ENCODE data around the gene TNS4. TPM values are rescaled to one million over a fixed set of nuclear protein-coding genes. Genes with fewer than 3 reads are reported as not detected.

TNS4 gene
- total and polyA plus RNA-seq, 2 of the 4 experiments (the other 2 are of a cell fraction) = not detected

GRCh38 chr17:40466298-40466971 lies 35.0 kb downstream of the TNS4 start:
- H3K4me3 ChIP-seq (ENCODE audit: insufficient read depth, low read depth, low read length) = no peak overlapping the region
- H4K5ac ChIP-seq (ENCODE audit: low read depth, low read length) = no peak overlapping the region
- peak overlapping the region; percentile 18; the same call in 1 of the 2 replicates for H4K91ac ChIP-seq (ENCODE audit: insufficient read depth, low read depth, low read length)
- H2AFZ ChIP-seq (replicated peaks; ENCODE audit: low read length, poor library complexity) = no peak overlapping the region
- ChIA-PET POLR2A (ENCODE audit: unreplicated experiment) (interaction anchor here (0.8 kb wide), 1 partner anchor 67 kb away, joined by 5 read pairs; no protein-coding TSS in a partner anchor), CTCF (no interaction called here)
- H3K27me3 ChIP-seq (ENCODE audit: control insufficient read depth, insufficient read depth, low read length) = no peaks in the 10 kb centered on the region
- no peak overlapping the region for H2BK120ac ChIP-seq (ENCODE audit: low read depth, low read length)
- no peaks in the 10 kb centered on the region for H3K9me3 ChIP-seq (ENCODE audit: control insufficient read depth, insufficient read depth, low read length)
- H2BK20ac ChIP-seq (ENCODE audit: low read depth, low read length) = no peak overlapping the region
- no peak overlapping the region for H4K8ac ChIP-seq (ENCODE audit: low read depth in 2 of 2, low read length in 2 of 2)
- no peaks in the 10 kb centered on the region for H3K36me3 ChIP-seq (ENCODE audit: control insufficient read depth, insufficient read depth, low read length)
- H2BK15ac ChIP-seq (ENCODE audit: low read depth, low read length) = no peak overlapping the region
- in situ Hi-C loops (cut with MboI; ENCODE audit: low sequenced_read_pairs) (no loop called here), dilution Hi-C loops (cut with HindIII; ENCODE audit: low sequenced_read_pairs, unreplicated experiment) (no loop called here), intact Hi-C loops (cut with micrococcal nuclease) (no loop called here)
- no peak overlapping the region for H3K27ac ChIP-seq (ENCODE audit: insufficient read depth, low read length)
- H2BK5ac ChIP-seq (ENCODE audit: low read depth, low read length, poor library complexity, severe bottlenecking) = no peak overlapping the region
- peak overlapping the region; percentile 31 for H2AK5ac ChIP-seq (ENCODE audit: low read depth, low read length)
- ATAC-seq (ENCODE audit: low read depth) (no peak), DNase-seq (no peak)
- no peaks in the 10 kb centered on the region for H3K79me1 ChIP-seq (ENCODE audit: low read depth in 1 of 2, low read length in 2 of 2)
- peaks cover 15% of the 10 kb centered on the region; the same call in 1 of the 2 replicates for H3K9me1 ChIP-seq (ENCODE audit: insufficient read depth, low read length)
- H4K20me1 ChIP-seq (ENCODE audit: insufficient read depth, low read length) = peaks cover 2% of the 10 kb centered on the region; the same call in 1 of the 2 replicates
- no peak overlapping the region for H3K14ac ChIP-seq (replicated peaks; ENCODE audit: low read depth, low read length)
- no TSS peak for BruUV-seq (replicated peaks)
- TF ChIP-seq POLR2A (IDR thresholded peaks at IDR 0.05; ENCODE audit: low read depth, low read length) = peak; percentile 19; the same call in 1 of the 2 replicates
- TF ChIP-seq SMC3 (IDR thresholded peaks at IDR 0.05; ENCODE audit: low read depth, low read length) = no peak
- TF ChIP-seq RCOR1 (IDR thresholded peaks at IDR 0.05; ENCODE audit: insufficient replicate concordance, low read length) = no peak
- TF ChIP-seq RAD21 (IDR thresholded peaks at IDR 0.05; ENCODE audit: low read length) = no peak
- no peak overlapping the region for H3K23ac ChIP-seq (ENCODE audit: low read depth, low read length)
- peak overlapping the region; percentile 5 for H2AK9ac ChIP-seq (replicated peaks; ENCODE audit: low read depth, low read length, poor library complexity)
- no peak overlapping the region; the same call in 1 of the 2 replicates for H3K4ac ChIP-seq (ENCODE audit: low read depth, low read length)
- 100% methylated on average over 1 of the region's 11 CpGs; no CpG with 5 or more reads in 1 of the 2 experiments for WGBS, 2 experiments (ENCODE audit: extremely low coverage in 2 of 2, insufficient read length in 1 of 2)
- peaks cover 5% of the 10 kb centered on the region for H3K4me1 ChIP-seq (ENCODE audit: control insufficient read depth, insufficient read depth, low read length)
- H3K9ac ChIP-seq (ENCODE audit: low read depth, low read length) = no peak overlapping the region
- H3K4me2 ChIP-seq (ENCODE audit: low read depth, low read length) = no peak overlapping the region
- no peak overlapping the region for H3K18ac ChIP-seq (ENCODE audit: low read depth, low read length)
- H3K56ac ChIP-seq (ENCODE audit: extremely low read depth, insufficient read depth, low read length) = no peak overlapping the region
